D721Med (cell line): ENCODE data around the gene ESYT1.

ENCODE experiments used
- DNase-seq: peaks from one replicate; pipeline ENCODE4 v3.0.0; 2011; ENCODE audit warnings: low spot score; ENCODE audit not compliant: insufficient read length
- FAIRE-seq: peaks from 2 replicates; lab custom pipeline; 2011; peaks lifted over from hg19 to GRCh38; lab: Jason Lieb, UNC
- CTCF ChIP-seq: IDR thresholded peaks from 2 replicates; pipeline ENCODE4 v1.5.1; 2012; ENCODE audit warnings: mild to moderate bottlenecking, control low read depth; ENCODE audit not compliant: insufficient read depth; ENCODE audit errors: missing control alignments

Gene ESYT1

GRCh38 chr12:56129206-56129941 is 1.3 kb downstream of the ESYT1 start:
- TF ChIP-seq CTCF = no peak
- FAIRE-seq = no peak
- no peak for DNase-seq

GRCh38 chr12:56129942-56130495 is 2.0 kb downstream of the ESYT1 start:
- DNase-seq (no peak), FAIRE-seq (no peak)
- TF ChIP-seq CTCF = no peak

- no peak for FAIRE-seq
Observed at GRCh38 chr12:56130876-56131275, 2.8 kb downstream of the ESYT1 start.

GRCh38 chr12:56134897-56135296 is 6.8 kb downstream of the ESYT1 start:
- DNase-seq = no peak
- FAIRE-seq = no peak
- no peak for TF ChIP-seq CTCF

More at GRCh38 chr12:56130876-56131275, 2.8 kb downstream of the ESYT1 start:
- DNase-seq = no peak
- TF ChIP-seq CTCF = no peak

GRCh38 chr12:56137853-56138571 is 9.9 kb downstream of the ESYT1 start:
- DNase-seq (no peak), FAIRE-seq (no peak)
- TF ChIP-seq CTCF = no peak

GRCh38 chr12:56141946-56142784 is 14.1 kb downstream of the ESYT1 start:
- no peak for TF ChIP-seq CTCF
- FAIRE-seq (no peak), DNase-seq (no peak)
